Measurements from ENCODE around the gene ACTR8. TPM values are rescaled to one million over a fixed set of nuclear protein-coding genes. Genes with fewer than 3 reads are reported as not detected.

The ACTR8 gene
- total and polyA plus RNA-seq, 2 of the 13 experiments (the other 11 are each of a cell fraction or from before 2014, with no cell fraction given), result 15.5 to 29.0 TPM

DNA sequence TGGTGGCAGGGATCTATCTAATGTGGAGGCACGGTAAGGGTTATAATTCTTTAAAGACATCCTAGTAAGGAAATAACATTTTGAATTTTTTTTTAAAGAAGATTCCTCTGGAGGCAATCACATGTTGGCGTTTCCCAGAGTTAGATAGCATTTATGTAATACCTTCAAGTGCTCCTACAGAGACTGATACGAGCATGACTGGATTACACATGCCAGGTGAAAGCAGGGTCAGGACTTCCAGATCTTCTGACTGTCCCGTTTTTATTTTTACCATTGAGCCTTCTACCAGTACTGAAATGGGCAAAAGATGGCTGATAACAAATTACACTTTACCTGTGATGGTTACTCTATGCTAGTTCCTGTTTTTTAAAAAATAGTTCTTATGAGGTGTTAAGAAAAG, 21.8 kb downstream of the ACTR8 start (continued):
- TF ChIP-seq, protein P1, sequence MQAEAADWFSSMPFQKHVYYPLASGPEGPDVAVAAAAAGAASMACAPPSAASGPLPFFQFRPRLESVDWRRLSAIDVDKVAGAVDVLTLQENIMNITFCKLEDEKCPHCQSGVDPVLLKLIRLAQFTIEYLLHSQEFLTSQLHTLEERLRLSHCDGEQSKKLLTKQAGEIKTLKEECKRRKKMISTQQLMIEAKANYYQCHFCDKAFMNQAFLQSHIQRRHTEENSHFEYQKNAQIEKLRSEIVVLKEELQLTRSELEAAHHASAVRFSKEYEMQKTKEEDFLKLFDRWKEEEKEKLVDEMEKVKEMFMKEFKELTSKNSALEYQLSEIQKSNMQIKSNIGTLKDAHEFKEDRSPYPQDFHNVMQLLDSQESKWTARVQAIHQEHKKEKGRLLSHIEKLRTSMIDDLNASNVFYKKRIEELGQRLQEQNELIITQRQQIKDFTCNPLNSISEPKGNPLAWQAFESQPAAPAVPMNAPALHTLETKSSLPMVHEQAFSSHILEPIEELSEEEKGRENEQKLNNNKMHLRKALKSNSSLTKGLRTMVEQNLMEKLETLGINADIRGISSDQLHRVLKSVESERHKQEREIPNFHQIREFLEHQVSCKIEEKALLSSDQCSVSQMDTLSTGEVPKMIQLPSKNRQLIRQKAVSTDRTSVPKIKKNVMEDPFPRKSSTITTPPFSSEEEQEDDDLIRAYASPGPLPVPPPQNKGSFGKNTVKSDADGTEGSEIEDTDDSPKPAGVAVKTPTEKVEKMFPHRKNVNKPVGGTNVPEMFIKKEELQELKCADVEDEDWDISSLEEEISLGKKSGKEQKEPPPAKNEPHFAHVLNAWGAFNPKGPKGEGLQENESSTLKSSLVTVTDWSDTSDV (CRISPR knock-in tag; IDR thresholded peaks at IDR 0.05), result no peak
- TF ChIP-seq GLI4 (CRISPR knock-in tag; IDR thresholded peaks at IDR 0.05; ENCODE audit: borderline replicate concordance) (no peak), ZNF441 (CRISPR knock-in tag; IDR thresholded peaks at IDR 0.05; ENCODE audit: borderline replicate concordance) (no peak)

DNA sequence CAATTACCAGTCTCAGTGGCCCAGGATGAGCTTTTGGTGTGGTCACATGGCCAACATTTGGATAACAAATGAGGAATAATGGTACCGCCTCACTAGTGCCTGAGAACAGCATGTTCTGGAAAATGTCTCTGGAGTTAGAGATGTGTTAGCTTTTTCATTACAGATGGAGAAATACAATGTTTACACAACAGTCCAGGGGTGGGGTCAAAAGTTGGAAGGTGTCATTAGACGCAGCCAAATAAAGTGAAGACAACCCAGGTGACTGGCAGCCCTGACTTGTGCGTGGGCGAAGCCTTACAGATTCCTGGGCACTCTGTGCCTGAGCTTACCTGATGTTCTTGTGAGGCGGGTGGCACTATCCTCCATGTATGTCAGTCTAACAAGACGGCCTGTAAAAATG, 22.8 kb downstream of the ACTR8 start:
- in situ Hi-C loops (cut with HindIII; ENCODE audit: extremely low pct_ligation_motif_present, low pct_unique_long_range_greater_than_20kb) (no loop called here), intact Hi-C loops (cut with micrococcal nuclease; ENCODE audit: unreplicated experiment) (no loop called here)
- Histone ChIP-seq H4K20me1 (ENCODE audit: insufficient read depth, low read length) (0 out of 2 replicates have a peak, but pooled peaks cover 2% of the 10 kb centered on the region), H3K27me3 (ENCODE audit: control insufficient read depth in 1 of 2, insufficient read depth in 2 of 2, low read length in 2 of 2) (no peaks in the 10 kb centered on the region), H3K79me2 (ENCODE audit: insufficient read depth, low read length) (no peaks in the 10 kb centered on the region), H3K9me3 (ENCODE audit: low read length) (no peaks in the 10 kb centered on the region), H3K36me3 (replicated peaks in 1 of 2; ENCODE audit: control insufficient read depth in 1 of 2, insufficient read depth in 2 of 2, low read length in 2 of 2) (peaks cover 32 to 74% of the 10 kb centered on the region in 2 experiments), H3K27ac (ENCODE audit: extremely low read length, insufficient read depth, low read length) (no peak overlapping the region), H3K4me2 (ENCODE audit: low read depth, low read length) (no peak overlapping the region), H3K4me1 (ENCODE audit: insufficient read depth, low read length) (peaks cover 29% of the 10 kb centered on the region), H2AFZ (ENCODE audit: low read length) (no peak overlapping the region), H3K9ac (ENCODE audit: insufficient read depth, low read depth, low read length) (no peak overlapping the region), H3K4me3 (replicated peaks in 1 of 3; ENCODE audit: insufficient read depth in 1 of 3, low read depth in 2 of 3, low read length in 3 of 3) (no peak overlapping the region)
- no peak for DNase-seq (ENCODE audit: low spot score)
- no TSS peak for BruUV-seq (replicated peaks)
- 93% methylated on average over 6 of the region's 6 CpGs for WGBS (ENCODE audit: low lambda C conversion rate)
- POLR2A ChIA-PET, result no interaction called here
- CTCF ChIA-PET (ENCODE audit: low intra/inter-chr PET ratio, low total read pairs), result no interaction called here
- no peak for FAIRE-seq
- ATAC-seq, result no peak
- TF ChIP-seq, protein P2, sequence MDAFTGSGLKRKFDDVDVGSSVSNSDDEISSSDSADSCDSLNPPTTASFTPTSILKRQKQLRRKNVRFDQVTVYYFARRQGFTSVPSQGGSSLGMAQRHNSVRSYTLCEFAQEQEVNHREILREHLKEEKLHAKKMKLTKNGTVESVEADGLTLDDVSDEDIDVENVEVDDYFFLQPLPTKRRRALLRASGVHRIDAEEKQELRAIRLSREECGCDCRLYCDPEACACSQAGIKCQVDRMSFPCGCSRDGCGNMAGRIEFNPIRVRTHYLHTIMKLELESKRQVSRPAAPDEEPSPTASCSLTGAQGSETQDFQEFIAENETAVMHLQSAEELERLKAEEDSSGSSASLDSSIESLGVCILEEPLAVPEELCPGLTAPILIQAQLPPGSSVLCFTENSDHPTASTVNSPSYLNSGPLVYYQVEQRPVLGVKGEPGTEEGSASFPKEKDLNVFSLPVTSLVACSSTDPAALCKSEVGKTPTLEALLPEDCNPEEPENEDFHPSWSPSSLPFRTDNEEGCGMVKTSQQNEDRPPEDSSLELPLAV (CRISPR knock-in tag; conservative IDR thresholded peaks at IDR 0.05; ENCODE audit: low read depth), result no peak
- TF ChIP-seq NFATC3 (CRISPR knock-in tag; IDR thresholded peaks at IDR 0.05) (no peak), ZNF713 (CRISPR knock-in tag; IDR thresholded peaks at IDR 0.05) (no peak), SIX1 (CRISPR knock-in tag; IDR thresholded peaks at IDR 0.05; ENCODE audit: borderline replicate concordance) (no peak), ZNF550 (CRISPR knock-in tag; IDR thresholded peaks at IDR 0.05; ENCODE audit: borderline replicate concordance) (no peak), ZNF274 (CRISPR knock-in tag; IDR thresholded peaks at IDR 0.05) (no peak), ESRRA (CRISPR knock-in tag; IDR thresholded peaks at IDR 0.05; ENCODE audit: low read depth) (no peak), ZNF672 (CRISPR knock-in tag; IDR thresholded peaks at IDR 0.05) (no peak), TCF12 (IDR thresholded peaks at IDR 0.05) (no peak), TCF12 (CRISPR knock-in tag; IDR thresholded peaks at IDR 0.05) (no peak), CAMTA2 (CRISPR knock-in tag; IDR thresholded peaks at IDR 0.05; ENCODE audit: borderline replicate concordance) (no peak), MZF1 (CRISPR knock-in tag; IDR thresholded peaks at IDR 0.05; ENCODE audit: borderline replicate concordance) (no peak)
- TF ChIP-seq, protein P3, sequence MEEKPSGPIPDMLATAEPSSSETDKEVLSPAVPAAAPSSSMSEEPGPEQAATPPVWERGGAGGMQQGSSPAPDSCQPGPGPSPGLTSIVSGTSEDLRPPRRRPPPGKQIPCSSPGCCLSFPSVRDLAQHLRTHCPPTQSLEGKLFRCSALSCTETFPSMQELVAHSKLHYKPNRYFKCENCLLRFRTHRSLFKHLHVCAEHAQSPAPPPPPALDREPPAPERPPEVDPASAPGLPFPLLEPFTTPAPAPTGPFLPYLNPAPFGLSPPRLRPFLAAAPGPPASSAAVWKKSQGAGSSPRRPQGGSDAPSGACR (CRISPR knock-in tag; IDR thresholded peaks at IDR 0.05), result no peak
- TF ChIP-seq, protein P4, sequence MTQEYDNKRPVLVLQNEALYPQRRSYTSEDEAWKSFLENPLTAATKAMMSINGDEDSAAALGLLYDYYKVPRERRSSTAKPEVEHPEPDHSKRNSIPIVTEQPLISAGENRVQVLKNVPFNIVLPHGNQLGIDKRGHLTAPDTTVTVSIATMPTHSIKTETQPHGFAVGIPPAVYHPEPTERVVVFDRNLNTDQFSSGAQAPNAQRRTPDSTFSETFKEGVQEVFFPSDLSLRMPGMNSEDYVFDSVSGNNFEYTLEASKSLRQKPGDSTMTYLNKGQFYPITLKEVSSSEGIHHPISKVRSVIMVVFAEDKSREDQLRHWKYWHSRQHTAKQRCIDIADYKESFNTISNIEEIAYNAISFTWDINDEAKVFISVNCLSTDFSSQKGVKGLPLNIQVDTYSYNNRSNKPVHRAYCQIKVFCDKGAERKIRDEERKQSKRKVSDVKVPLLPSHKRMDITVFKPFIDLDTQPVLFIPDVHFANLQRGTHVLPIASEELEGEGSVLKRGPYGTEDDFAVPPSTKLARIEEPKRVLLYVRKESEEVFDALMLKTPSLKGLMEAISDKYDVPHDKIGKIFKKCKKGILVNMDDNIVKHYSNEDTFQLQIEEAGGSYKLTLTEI (CRISPR knock-in tag; conservative IDR thresholded peaks at IDR 0.05), result no peak

All from HepG2 (cell line).